Gastroesophageal sphincter (tissue), 3 donors: ENCODE data around the gene ZMYND19.
A peak's percentile ranks its signal among the peaks of the same experiment; 100 is the strongest.

ENCODE experiments used
- EP300 ChIP-seq: sonication (generic); formaldehyde crosslinking; IDR thresholded peaks from one replicate; pipeline ENCODE4 v1.6.1; 2017; ENCODE audit warnings: antibody characterized with exemption, mild to moderate bottlenecking
- POLR2A ChIP-seq, 2 donors: fragments of 450-650 bp; IDR thresholded peaks; one replicate each; pipeline ENCODE4 v1.6.1; 2017; ENCODE audit warnings: antibody characterized with exemption in 2 of 2, mild to moderate bottlenecking in 2 of 2, moderate library complexity in 1 of 2
- POLR2AphosphoS5 ChIP-seq: sonication (generic); formaldehyde crosslinking; IDR thresholded peaks from one replicate; pipeline ENCODE4 v1.6.1; 2017; ENCODE audit warnings: antibody characterized with exemption
- TF ChIP-seq, protein P1 (sequence below), 4 experiments: fragments of 200-600 bp in 2 of 4; fragments of 450-650 bp in 2 of 4; sonication (generic) in 1 of 4; IDR thresholded peaks; one replicate each; pipeline ENCODE4 v1.5.1; 2017 to 2019; ENCODE audit warnings: antibody characterized with exemption in 4 of 4, mild to moderate bottlenecking in 2 of 4, moderate library complexity in 2 of 4

DNA sequence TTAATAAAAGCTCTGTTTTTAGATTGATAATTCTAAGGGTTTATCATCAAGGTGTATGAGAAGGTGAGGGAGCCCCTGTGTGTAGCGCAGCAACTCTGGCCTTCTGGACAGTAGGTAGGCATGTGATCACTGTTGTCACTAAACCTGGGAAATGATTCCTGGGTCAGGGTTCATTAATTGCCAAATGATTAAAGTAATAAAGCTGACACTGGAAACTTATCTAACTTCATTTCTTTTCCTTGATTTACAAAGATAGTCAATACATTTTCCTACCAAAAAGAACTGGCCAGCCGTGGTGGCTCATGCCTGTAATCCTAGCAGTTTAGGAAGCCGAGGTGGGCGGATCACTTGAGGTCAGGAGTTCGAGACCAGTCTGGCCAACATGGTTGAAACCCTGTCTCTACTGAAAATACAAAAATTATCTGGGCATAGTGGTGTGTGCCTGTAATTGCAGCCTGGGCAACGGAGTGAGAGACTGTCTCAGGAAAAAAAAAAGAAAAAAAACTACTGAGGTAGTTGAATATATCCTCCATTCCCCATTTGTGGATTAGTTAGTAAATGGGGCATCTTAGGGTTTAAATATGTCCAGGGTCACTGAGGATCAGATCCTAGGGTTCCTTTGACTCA is 30.9 kb upstream of the ZMYND19 start:
- TF ChIP-seq, protein P1, sequence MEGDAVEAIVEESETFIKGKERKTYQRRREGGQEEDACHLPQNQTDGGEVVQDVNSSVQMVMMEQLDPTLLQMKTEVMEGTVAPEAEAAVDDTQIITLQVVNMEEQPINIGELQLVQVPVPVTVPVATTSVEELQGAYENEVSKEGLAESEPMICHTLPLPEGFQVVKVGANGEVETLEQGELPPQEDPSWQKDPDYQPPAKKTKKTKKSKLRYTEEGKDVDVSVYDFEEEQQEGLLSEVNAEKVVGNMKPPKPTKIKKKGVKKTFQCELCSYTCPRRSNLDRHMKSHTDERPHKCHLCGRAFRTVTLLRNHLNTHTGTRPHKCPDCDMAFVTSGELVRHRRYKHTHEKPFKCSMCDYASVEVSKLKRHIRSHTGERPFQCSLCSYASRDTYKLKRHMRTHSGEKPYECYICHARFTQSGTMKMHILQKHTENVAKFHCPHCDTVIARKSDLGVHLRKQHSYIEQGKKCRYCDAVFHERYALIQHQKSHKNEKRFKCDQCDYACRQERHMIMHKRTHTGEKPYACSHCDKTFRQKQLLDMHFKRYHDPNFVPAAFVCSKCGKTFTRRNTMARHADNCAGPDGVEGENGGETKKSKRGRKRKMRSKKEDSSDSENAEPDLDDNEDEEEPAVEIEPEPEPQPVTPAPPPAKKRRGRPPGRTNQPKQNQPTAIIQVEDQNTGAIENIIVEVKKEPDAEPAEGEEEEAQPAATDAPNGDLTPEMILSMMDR (IDR thresholded peaks at IDR 0.05), result peak in 1 of 4 experiments; percentile 14
- TF ChIP-seq EP300, result no peak
- TF ChIP-seq POLR2A (IDR thresholded peaks at IDR 0.05), result no peak
- TF ChIP-seq POLR2AphosphoS5, result no peak
